ENCODE data around the gene DCP2. TPM values are rescaled to one million over a fixed set of nuclear protein-coding genes. Genes with fewer than 3 reads are reported as not detected.

Gene DCP2
- total RNA-seq, 2 experiments from 2014 or later: 88.9 to 91.0 TPM

DNA sequence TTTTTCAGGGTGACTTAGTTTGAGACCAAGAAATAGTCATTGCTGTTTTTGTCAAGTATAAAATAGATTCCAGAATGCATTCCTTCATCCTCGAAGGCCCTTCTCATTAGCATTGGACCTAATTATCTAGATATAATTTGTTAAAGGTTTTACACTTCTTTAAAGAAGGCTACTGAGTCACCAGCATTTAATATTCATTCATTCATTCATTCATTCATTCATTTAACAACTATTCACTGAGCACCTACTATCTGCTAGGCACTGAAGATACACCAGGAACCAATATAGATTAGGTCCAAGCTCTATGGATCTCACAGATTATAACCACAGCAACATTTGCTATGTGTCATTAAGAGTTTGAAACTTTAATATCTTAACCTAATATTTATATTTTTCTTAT is 43.5 kb upstream of the DCP2 start:
- H3K27ac Mint-ChIP-seq: no peak overlapping the region
- no peak overlapping the region for H3K4me3 Mint-ChIP-seq
- H3K4me1 Mint-ChIP-seq (ENCODE audit: low read depth): peaks cover 38% of the 10 kb centered on the region
- DNase-seq (no peak), ATAC-seq (no peak)
- TF ChIP-seq CTCF (IDR thresholded peaks at IDR 0.05): no peak
- ChIA-PET CTCF (interaction anchor here (1.0 to 1.4 kb wide), 2 partner anchors 9 to 16 kb away, joined by 3 read pairs; no protein-coding TSS in a partner anchor), POLR2A (interaction anchor here (1.5 kb wide), 1 partner anchor 72 kb away, joined by 4 read pairs; the partner anchor contains the start of gene SRP19)
- no peaks in the 10 kb centered on the region for H3K36me3 Mint-ChIP-seq (ENCODE audit: low read depth)
- peaks cover 6% of the 10 kb centered on the region for H3K9me3 Mint-ChIP-seq
- H3K27me3 Mint-ChIP-seq: no peaks in the 10 kb centered on the region
- intact Hi-C loops (cut with micrococcal nuclease): no loop called here

DNA sequence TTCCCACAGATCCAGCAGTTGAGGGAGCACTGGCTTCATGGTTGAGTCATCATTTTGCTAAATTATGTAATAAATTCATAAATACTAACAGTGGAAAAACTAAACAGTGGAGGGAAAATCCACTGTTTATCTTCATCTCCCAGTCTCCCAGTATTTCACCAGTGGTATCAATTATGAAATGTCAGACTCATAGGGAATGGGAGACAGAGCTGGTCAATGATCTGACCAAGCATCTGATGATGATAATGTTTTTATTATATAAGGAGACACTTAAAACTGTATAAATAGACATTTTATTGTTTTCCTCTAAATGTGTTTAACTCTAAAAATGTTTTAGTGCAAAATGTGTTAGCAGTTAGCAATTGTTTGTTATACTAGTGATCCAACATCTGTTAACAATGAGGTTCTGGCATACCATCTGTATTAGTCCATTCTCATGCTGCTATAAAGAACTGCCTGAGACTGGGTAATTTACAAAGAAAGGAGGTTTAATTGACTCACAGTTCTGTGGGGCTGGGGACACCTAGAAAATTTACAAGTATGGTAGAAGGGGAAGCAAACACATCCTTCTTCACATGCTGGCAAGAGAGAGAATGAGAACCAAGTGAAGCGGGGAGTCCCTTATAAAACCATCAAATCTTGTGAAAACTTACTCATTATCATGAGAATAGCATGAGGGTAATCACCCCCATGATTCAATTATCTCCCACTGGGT is 42.8 kb upstream of the DCP2 start:
- TF ChIP-seq CTCF (IDR thresholded peaks at IDR 0.05): no peak
- DNase-seq (no peak), ATAC-seq (no peak)
- intact Hi-C loops (cut with micrococcal nuclease): no loop called here
- peak overlapping the region; percentile 1 for H3K27ac Mint-ChIP-seq
- no peaks in the 10 kb centered on the region for H3K27me3 Mint-ChIP-seq
- peaks cover 31% of the 10 kb centered on the region for H3K4me1 Mint-ChIP-seq (ENCODE audit: low read depth)
- peaks cover 6% of the 10 kb centered on the region for H3K9me3 Mint-ChIP-seq
- no peak overlapping the region for H3K4me3 Mint-ChIP-seq
- H3K36me3 Mint-ChIP-seq (ENCODE audit: low read depth): no peaks in the 10 kb centered on the region
- ChIA-PET POLR2A (interaction anchor here (1.1 to 1.5 kb wide), 3 partner anchors 10 to 73 kb away, joined by 3 to 4 read pairs (median 3); partner anchors contain the start of gene SRP19), CTCF (interaction anchor here (1.0 to 1.4 kb wide), 3 partner anchors 10 to 62 kb away, joined by 3 to 5 read pairs (median 3); no protein-coding TSS in a partner anchor)

DNA sequence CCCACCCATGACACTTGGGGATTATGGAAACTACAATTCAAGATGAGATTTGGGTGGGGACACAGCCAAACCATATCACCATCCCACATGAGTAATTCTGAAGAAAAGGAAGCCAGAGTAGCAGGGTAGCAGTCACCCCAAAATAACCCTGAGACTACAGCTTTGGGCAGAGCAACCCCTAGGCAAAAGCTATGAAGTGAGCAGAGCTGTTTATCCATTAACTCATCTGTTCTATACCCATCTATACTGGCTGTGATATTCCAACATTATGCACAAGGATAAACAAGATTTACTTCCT is 42.3 kb upstream of the DCP2 start:
- ATAC-seq (no peak), DNase-seq (no peak)
- H3K4me3 Mint-ChIP-seq: no peak overlapping the region
- no peak for TF ChIP-seq CTCF (IDR thresholded peaks at IDR 0.05)
- no peaks in the 10 kb centered on the region for H3K36me3 Mint-ChIP-seq (ENCODE audit: low read depth)
- intact Hi-C loops (cut with micrococcal nuclease): no loop called here
- peaks cover 6% of the 10 kb centered on the region for H3K9me3 Mint-ChIP-seq
- ChIA-PET POLR2A (interaction anchor here (1.1 kb wide), 2 partner anchors 9 to 30 kb away, joined by 3 read pairs; no protein-coding TSS in a partner anchor), CTCF (interaction anchor here (1.0 to 1.4 kb wide), 2 partner anchors 15 to 61 kb away, joined by 3 to 5 read pairs; no protein-coding TSS in a partner anchor)
- no peak overlapping the region for H3K27ac Mint-ChIP-seq
- H3K27me3 Mint-ChIP-seq: no peaks in the 10 kb centered on the region
- H3K4me1 Mint-ChIP-seq (ENCODE audit: low read depth): peaks cover 28% of the 10 kb centered on the region

DNA sequence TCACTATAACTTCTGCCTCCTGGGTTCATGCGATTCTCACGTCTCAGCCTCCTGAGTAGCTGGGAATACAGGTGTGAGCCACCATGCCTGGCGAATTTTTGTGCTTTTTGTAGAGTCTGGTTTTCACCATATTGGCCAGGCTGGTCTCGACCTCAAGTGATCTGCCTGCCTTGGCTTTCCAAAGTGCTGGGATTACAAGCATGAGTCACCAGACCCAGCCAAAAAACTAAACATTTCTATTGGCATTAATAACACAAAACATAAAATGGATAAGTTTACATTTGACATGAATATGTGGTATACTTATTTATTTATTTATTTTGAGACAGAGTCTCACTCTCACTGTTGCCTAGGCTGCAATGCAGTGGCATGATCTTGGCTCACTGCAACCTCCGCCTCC is 40.9 kb upstream of the DCP2 start:
- Mint-ChIP-seq H3K4me3 (no peak overlapping the region), H3K27ac (no peak overlapping the region), H3K36me3 (ENCODE audit: low read depth) (no peaks in the 10 kb centered on the region), H3K4me1 (ENCODE audit: low read depth) (peaks cover 17% of the 10 kb centered on the region), H3K9me3 (peaks cover 6% of the 10 kb centered on the region), H3K27me3 (no peaks in the 10 kb centered on the region)
- ATAC-seq (no peak), DNase-seq (no peak)
- ChIA-PET POLR2A (no interaction called here), CTCF (no interaction called here)
- no peak for TF ChIP-seq CTCF (IDR thresholded peaks at IDR 0.05)
- intact Hi-C loops (cut with micrococcal nuclease): no loop called here

DNA sequence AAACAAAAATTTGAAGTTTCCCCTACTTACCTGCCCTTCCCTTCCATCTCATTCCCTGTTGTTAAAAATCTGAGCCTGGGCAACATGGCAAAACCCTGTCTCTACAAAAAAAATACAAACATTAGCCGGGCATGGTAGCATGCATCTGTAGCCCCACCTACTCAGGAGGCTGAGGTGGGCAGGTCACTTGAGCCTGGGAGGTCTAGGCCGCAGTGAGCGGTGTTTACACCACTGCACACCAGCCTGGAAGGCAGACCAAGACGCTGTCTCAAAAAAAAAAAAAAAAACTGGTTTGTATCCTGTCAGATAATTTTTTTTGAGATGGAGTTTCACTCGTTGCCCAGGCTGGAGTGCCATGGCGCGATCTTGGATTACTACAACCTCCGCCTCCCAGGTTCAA is 38.3 kb upstream of the DCP2 start:
- Mint-ChIP-seq H3K4me1 (ENCODE audit: low read depth) (peaks cover 9% of the 10 kb centered on the region), H3K4me3 (no peak overlapping the region), H3K36me3 (ENCODE audit: low read depth) (no peaks in the 10 kb centered on the region), H3K27me3 (no peaks in the 10 kb centered on the region), H3K27ac (no peak overlapping the region), H3K9me3 (peaks cover 6% of the 10 kb centered on the region)
- DNase-seq (no peak), ATAC-seq (no peak)
- ChIA-PET CTCF (no interaction called here), POLR2A (interaction anchor here (0.6 kb wide), 1 partner anchor 60 kb away, joined by 3 read pairs; no protein-coding TSS in a partner anchor)
- intact Hi-C loops (cut with micrococcal nuclease): no loop called here
- no peak for TF ChIP-seq CTCF (IDR thresholded peaks at IDR 0.05)
